ENCODE results near the gene DVL1.
A peak's percentile ranks its signal among the peaks of the same experiment; 100 is the strongest.

Gene DVL1

DNA sequence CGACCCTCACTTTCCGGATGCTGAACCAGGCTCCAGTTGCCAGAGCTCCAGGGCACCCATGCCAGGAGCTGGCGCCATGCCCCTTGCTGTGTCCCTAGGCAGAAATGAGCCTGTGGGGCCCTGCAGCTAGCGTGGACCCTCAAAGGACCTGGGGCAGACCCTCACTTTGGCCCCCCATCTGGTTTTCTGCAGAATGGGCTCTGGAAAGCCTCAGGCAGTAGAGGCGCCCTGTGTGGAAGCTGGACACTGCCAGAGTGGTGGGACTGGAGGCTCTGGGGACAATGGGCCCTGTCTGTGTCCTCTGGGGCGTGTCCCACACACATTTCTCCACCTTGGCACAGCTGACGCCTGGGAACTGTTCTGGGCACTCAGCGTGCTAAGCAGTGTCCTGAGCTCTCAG lies 32.1 kb upstream of the DVL1 start:
- no peak overlapping the region for H3K4me3 ChIP-seq (replicated peaks; ENCODE audit: low read depth, low read length)
- TF ChIP-seq CTCF (IDR thresholded peaks at IDR 0.05; ENCODE audit: low read length, missing control alignments): no peak
- DNase-seq (ENCODE audit: low read depth): no peak

GRCh38 chr1:1380860-1381259 lies 31.6 kb upstream of the DVL1 start:
- no peak for DNase-seq (ENCODE audit: low read depth)
- H3K4me3 ChIP-seq (replicated peaks; ENCODE audit: low read depth, low read length): no peak overlapping the region
- TF ChIP-seq CTCF (IDR thresholded peaks at IDR 0.05; ENCODE audit: low read length, missing control alignments): no peak

DNA sequence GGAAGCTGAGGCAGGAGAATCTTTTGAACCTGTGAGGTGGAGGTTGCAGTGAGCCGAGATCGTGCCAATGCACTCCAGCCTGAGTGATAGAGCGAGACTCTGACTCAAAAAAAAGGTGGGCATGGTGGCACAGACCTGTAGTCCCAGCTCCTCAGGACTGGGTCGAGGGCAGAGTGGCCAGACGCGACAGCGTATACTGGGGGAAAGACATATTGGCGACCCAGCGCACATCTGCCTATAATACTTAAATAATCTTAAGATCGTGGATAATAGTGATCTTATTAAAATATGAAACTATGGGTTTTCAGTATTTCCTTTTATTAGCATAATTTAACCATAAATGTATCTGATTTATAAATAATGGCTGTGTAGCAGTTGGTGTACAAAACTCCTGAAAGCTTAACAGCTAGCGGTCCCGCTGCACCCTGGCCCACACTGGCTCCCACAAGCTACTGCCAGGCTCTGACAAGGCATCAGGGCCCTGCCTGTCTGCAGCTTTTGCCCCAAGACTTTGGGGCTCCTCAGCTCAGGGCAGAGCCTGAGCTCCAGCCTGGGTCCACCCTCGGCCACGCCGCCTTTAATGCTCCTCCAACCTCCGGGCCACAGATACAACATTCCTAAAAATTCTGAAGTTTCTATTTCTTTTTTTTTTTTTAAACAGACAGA lies 28.5 kb upstream of the DVL1 start:
- no peak for DNase-seq (ENCODE audit: low read depth)
- no peak for TF ChIP-seq CTCF (IDR thresholded peaks at IDR 0.05; ENCODE audit: low read length, missing control alignments)
- H3K4me3 ChIP-seq (replicated peaks; ENCODE audit: low read depth, low read length): no peak overlapping the region

DNA sequence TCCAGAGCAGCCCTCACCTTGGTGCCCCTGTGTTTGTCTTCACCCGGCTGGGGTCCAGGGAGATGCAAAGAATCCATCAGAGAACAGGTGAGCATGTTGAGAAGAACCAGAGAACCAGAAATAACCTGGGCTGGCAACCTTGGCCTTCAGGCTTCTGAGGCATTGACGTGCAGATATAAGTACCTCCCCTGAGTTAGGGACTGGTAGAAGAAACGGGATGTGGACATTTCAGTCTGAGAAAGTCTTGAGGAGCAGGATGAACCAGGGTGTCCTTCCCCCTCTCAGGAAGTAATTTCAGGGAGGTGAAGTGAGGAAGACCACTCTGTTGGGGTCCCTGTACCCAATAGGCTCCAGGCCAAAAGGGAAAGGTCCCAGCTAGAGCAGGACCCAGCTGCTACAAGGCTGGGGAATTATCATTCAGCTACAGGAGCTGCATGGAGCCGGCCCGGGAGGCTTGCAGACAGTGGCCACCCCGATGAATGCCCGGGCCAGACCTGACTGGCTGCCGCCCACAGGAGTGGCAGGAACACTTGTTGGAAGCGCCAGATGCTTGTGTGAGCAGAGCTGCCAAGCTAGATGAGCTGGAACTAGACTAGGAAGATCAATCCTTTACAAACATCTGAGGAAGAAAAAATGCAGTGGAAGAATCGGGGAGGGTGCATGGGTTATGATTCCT lies 27.5 kb upstream of the DVL1 start:
- DNase-seq (ENCODE audit: low read depth): no peak
- H3K4me3 ChIP-seq (replicated peaks; ENCODE audit: low read depth, low read length): no peak overlapping the region
- TF ChIP-seq CTCF (IDR thresholded peaks at IDR 0.05; ENCODE audit: low read length, missing control alignments): no peak

- peak; percentile 100 for DNase-seq (ENCODE audit: low read depth)
- no peak for TF ChIP-seq CTCF (IDR thresholded peaks at IDR 0.05; ENCODE audit: low read length, missing control alignments)
- H3K4me3 ChIP-seq (replicated peaks; ENCODE audit: low read depth, low read length): peak within 1 kb of the TSS; percentile 87
Measured at GRCh38 chr1:1374929-1375662, 25.9 kb upstream of the DVL1 start, which contains the start of gene AURKAIP1. AURKAIP1 (minus strand) TSS chr1:1375207; CDS start chr1:1374756, 451 bp downstream.

DNA sequence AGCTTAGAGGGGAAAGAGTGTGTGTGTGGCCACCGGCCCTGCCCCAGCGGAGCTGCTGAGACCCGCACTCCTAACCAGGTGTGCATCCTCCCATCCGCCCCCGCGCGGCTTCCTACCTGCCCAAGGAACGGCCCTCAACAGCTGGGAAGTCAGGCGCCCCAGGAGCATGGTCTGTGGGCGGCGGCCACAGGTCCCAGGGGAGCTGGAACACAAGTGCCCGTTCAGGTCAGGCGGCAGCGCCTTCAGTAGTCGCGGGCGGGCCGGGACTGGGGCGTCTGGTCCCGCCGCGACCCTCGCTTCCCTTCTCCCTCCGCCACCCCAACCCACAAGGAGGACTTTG lies 25.3 kb upstream of the DVL1 start:
- peak overlapping the region; percentile 87 for H3K4me3 ChIP-seq (replicated peaks; ENCODE audit: low read depth, low read length)
- DNase-seq (ENCODE audit: low read depth): no peak
- TF ChIP-seq CTCF (IDR thresholded peaks at IDR 0.05; ENCODE audit: low read length, missing control alignments): no peak

Data from fibroblast of pulmonary artery (primary cell).